Erythroblast (primary cell): ENCODE measurements around the gene CYB561.
A peak's percentile ranks its signal among the peaks of the same experiment; 100 is the strongest.

Experiments
- DNase-seq, 2 experiments: peaks; one replicate each; lab custom pipeline; 2025; lab: John Stamatoyannopoulos, UW
- GATA1 ChIP-seq: IDR thresholded peaks from 2 replicates; pipeline ENCODE4 v1.6.1; 2011; ENCODE audit warnings: low read depth, mild to moderate bottlenecking, control low read depth, low read length, moderate library complexity
- POLR2A ChIP-seq: IDR thresholded peaks from 2 replicates; pipeline ENCODE4 v1.6.1; 2011; ENCODE audit warnings: mild to moderate bottlenecking, low read length

Gene CYB561, protein sequence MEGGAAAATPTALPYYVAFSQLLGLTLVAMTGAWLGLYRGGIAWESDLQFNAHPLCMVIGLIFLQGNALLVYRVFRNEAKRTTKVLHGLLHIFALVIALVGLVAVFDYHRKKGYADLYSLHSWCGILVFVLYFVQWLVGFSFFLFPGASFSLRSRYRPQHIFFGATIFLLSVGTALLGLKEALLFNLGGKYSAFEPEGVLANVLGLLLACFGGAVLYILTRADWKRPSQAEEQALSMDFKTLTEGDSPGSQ

DNA sequence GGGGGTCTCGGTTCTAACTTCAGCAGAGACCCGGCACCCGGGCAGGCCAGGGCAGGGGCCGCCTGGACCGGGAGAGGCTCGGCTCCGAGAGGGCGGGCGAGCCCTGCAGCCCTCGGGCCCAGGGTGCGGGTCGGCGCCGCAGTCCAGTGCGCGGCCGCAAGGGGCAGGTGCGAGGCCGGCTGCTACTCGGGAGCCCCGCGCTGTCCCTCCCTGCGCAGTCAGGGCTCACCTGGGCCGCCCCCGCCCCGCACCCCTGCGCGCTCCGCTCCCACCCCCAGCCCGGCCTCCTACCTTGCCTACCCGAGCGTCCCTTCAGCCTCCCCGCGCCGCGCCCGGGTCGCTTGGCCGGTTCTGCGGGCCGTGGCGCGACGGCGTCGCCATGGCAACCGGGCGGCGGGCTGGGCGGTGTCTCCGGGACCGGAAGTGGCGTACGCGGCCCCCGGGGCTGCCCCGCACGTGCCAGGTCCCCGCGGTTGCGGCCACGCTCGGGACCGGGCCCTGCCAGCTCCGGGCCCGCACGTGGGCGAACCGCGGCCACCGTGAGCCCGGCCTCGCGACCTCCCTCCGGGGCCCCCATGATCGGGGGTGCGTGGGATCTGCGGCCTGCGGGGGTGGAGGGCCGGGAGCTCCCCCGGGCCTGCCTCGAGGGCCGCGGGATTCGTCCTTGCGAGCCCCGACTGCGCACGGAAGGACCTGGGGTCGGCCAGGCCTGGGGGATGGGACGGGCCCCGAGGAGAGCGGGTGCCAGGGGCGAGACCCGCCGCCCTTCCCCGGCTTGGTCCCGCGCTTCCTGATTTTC lies at the start of gene CYB561:
CYB561 (minus strand) TSS at position 353 of the 799 bp plus-strand sequence. CDS start 8,759 bp downstream, outside the sequence.
- DNase-seq = peak; percentile 82 to 87
- TF ChIP-seq POLR2A = no peak
- TF ChIP-seq GATA1 = no peak

DNA sequence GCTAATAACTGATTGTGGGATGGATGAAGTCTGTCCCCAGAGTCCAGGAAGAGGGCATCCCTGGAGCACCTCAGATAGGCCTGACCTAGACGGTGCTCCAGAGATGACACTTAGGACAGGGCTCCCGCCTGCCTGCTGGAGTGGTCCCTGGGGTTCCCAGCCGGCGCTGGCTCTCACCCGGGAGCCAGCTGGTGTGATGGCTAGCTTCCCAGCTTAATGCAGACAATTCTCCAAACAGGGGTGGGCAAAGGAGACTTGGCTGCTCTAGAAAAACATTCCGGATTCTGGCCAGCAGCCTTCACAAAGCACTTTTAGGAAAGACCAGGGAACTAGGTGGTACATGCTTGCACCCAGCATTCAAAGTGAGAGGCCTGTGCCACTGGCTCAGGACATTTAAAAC lies 49.4 kb upstream of the CYB561 start:
- TF ChIP-seq GATA1 = no peak
- no peak for TF ChIP-seq POLR2A

DNA sequence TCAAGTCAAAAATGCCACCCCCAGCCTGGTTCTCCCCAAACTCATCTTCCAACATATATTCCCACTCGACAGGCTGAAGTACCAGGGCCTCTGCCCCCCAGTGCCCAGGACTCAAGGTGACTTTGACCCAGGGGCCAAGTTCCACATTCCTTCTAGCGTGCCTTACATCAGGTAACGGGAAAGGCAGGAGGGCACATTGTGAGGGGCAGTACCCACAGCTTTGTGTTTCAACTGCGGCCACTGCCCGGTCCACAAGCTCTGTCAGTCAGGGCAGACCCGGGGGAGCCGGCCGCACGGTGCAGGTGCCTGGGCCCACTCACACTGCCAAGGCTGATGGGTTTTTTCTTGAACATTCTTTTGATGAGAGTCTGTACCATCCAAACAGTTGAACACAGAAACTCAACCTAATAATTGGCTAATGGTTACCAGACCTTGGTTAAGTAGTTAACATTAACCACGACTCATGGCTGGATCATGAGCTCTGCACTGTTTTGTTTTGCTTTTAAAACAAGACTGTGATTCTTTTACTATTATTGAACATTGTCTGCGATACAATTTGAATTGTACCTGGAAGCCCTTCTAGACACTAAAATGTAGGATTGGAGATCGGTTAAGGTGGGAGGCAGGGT lies 48.3 kb upstream of the CYB561 start:
- TF ChIP-seq POLR2A (no peak), GATA1 (no peak)
- no peak for DNase-seq

More for the DNA sequence above, 49.4 kb upstream of the CYB561 start:
- DNase-seq = no peak

DNA sequence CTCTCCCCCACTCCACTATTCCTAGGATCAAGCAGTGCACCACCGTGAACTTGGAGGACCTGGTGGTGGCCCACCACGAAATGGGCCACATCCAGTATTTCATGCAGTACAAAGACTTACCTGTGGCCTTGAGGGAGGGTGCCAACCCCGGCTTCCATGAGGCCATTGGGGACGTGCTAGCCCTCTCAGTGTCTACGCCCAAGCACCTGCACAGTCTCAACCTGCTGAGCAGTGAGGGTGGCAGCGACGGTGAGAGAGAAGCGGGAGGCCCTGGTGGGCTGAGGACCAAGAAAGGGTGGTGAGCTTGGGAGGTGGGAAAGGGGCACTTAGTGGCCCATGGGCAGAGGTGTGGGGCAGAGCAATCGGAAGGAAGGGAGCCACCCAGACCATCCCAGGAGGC lies 47.3 kb upstream of the CYB561 start:
- no peak for DNase-seq

DNA sequence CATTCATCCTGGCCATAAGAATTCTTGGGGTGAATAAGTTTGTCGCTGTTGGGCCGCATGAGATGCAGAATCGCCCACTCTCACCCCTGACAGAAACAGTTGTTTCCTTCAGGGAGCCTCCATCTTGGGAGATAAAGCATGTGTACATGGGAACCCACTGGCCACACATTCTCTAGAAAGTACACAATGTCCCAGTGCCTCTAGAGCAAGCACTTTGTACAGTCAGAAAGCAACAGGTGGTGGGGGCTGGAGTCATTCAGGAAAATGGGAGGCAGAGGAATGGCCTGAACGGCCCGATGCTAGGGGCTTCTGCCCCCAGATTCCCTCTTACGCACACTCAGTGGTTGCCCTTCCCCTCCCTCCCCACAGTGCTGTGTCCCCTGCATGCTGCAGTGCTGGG lies 46.8 kb upstream of the CYB561 start:
- DNase-seq = no peak
- no peak for TF ChIP-seq GATA1
- TF ChIP-seq POLR2A = no peak

More for the DNA sequence above, 47.3 kb upstream of the CYB561 start:
- no peak for TF ChIP-seq POLR2A
- no peak for TF ChIP-seq GATA1

DNA sequence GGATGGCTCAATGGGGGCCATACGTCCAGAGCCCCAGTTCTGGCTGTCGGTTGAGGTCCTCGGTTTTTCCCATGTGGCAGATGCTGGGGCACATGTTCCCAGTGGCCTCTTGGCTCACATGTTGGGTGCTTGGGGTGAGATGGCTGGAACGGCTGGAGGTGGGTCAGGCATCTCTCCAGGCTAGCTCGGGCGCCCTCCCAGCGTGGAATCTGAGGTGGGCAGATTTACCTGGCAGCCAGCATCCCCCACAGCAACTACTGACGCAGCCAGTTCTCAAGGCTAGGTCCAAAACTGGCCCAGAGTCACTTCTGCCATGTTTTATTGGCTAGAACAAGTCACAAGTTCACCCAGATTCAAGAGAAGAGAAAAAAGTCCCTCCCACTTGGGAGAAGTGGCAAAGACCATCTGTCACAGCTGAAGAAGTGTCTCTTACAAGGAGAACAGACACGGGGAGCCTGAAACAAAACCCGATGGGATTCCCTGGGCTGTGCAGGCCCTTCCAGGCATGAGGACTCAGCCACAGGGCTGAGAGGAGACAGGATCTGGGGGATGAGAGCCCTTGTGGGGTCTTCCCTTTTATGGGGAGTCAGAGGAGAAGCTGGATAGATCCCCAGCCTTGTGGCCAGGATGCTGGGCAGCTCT lies 46.0 kb upstream of the CYB561 start:
- no peak for TF ChIP-seq POLR2A
- TF ChIP-seq GATA1 = no peak
- DNase-seq = no peak

DNA sequence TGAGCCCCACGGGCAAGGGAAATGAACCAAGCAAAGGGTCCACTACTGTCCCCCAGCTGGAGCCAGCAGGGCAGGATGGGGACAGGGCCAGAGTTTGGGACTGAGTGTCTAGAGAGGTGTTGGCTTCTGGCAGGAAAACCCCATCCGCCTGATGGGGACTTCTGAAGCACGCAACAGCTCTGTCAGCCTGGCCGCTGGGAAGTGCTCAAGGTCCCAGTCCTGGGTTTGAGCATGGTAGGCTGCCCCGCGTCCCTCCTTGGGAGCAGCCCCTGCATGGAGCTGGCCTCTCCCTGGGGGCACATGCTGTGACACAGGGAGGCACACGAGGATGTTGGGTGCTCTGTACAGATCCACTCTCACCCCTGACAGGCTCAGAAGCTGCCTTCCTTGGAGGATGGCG lies 45.3 kb upstream of the CYB561 start:
- no peak for DNase-seq
- TF ChIP-seq POLR2A (no peak), GATA1 (no peak)

DNA sequence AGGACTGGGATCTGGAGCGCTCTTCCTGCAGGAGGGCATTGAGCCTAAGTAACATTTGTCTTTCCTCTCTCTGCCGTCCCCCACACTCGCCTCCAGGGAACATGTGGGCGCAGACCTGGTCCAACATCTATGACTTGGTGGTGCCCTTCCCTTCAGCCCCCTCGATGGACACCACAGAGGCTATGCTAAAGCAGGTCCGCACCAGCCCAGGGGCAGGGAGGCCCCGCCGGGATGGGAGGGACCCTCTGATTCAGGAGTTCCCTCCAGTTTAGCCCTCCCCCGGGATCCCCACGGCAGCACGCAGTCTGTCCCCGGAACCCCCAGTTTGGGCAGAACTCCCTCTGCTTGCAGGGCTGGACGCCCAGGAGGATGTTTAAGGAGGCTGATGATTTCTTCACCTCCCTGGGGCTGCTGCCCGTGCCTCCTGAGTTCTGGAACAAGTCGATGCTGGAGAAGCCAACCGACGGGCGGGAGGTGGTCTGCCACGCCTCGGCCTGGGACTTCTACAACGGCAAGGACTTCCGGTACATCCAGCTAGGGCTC lies 44.8 kb upstream of the CYB561 start:
- DNase-seq = no peak
- TF ChIP-seq GATA1 (no peak), POLR2A (no peak)

DNA sequence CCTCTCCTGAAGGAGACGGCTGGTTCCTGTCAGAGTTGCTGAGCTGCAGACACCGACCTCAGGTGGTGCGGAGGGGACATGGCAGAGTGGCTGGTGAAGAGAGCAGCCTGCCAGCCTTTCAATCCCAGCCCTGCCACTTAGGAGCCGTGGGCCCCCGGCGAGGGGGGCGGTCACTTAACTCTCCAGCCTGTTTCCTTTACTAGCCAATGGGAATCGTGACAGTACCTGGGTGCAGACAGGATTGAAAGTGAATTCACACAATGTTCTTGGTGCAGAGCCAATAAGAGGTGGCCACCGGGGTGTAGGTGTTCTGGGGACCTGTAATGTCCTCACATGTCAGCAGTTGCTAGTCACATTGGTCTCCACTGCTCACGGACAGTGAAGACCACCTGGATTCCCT lies 44.2 kb upstream of the CYB561 start:
- TF ChIP-seq POLR2A (no peak), GATA1 (no peak)

DNA sequence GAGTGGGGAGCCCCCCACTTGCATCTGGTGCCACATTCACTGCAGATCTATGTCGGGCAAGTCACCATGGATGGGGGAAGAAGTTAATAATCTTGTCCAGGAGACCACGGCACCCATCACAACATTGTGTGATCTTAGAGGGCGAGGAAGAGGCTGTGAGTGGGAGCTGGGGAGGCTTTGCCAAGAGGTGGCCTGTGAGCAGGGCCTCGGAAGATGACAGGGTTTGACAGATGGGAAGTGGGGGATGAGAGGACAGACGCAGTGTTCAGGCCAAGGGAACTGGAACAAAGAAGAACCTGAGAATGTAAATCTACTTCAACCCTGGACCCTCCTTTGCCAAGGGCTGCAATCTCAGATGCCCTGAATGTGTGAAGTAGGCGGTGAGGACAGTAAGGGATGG lies 43.2 kb upstream of the CYB561 start:
- TF ChIP-seq POLR2A = no peak
- TF ChIP-seq GATA1 = no peak
- no peak for DNase-seq

More for the DNA sequence above, 44.2 kb upstream of the CYB561 start:
- DNase-seq = no peak

DNA sequence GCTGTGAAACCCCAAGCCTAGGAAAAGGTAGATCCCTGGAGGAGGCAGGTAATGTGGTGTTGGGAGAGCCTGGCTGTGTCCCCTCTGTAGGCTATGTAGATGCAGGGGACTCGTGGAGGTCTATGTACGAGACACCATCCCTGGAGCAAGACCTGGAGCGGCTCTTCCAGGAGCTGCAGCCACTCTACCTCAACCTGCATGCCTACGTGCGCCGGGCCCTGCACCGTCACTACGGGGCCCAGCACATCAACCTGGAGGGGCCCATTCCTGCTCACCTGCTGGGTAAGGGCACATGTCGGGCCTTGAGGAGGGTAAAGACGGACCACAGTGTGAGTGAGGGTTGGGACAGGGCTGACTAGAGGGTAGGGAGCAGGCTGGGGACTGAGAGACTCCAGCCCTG lies 42.7 kb upstream of the CYB561 start:
- no peak for TF ChIP-seq POLR2A
- no peak for TF ChIP-seq GATA1
- no peak for DNase-seq

DNA sequence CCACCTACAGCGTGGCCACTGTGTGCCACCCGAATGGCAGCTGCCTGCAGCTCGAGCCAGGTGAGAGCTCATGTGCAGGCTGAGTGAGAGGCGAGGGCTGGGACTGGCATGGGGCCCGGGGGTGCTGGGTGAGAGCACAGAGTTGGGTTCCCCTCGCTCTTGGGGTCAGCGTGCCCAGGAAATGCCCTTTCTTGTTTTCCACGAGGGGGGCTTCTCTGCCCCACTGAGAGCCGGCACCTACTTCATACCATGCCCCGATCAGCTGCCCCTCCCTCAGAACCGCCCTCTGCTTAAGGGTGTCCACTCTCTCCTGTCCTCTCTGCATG lies 40.9 kb upstream of the CYB561 start:
- no peak for DNase-seq
- TF ChIP-seq GATA1 = no peak
- no peak for TF ChIP-seq POLR2A

DNA sequence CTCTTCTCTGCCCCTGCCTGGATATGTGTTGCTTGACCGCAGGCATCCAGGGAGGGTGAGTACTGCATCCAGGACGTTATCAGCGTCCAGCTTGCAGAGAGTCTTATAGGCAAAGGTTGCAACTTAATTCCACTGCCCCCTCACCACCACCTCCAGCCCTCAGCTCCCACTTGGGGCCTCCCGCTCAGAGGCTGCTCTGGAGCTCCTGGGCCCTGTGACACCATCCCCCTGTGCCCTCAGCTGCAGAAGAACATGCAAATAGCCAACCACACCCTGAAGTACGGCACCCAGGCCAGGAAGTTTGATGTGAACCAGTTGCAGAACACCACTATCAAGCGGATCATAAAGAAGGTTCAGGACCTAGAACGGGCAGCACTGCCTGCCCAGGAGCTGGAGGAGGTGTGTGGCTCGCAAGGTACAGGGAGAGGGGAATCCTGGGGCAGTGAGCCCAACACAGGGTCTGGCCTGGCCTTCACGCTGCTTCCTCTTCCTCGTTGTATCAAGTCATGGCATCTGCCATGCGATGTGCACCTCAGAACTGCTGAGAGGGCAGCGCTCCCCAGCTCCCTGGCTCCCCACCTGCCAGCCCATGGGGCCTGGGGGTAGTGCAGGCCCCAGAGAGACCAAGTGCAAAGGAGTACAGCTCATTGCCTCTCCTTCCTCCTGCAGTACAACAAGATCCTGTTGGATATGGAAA lies 40.4 kb upstream of the CYB561 start:
- no peak for TF ChIP-seq POLR2A
- TF ChIP-seq GATA1 = no peak
- DNase-seq = no peak
